Sigmoid colon (tissue), 7 donors: ENCODE data around the gene TPO. TPM values are rescaled to one million over a fixed set of nuclear protein-coding genes. Genes with fewer than 3 reads are reported as not detected.
A peak's percentile ranks its signal among the peaks of the same experiment; 100 is the strongest.
"Not testable (repeated sequence)": the region's sequence is repeated elsewhere in the genome, so short reads cannot be mapped to it uniquely, and the experiment has no call there.

Source experiments
- DNase-seq: peaks from one replicate; pipeline ENCODE4 v3.0.0-alpha.2; 2019
- H3K27ac ChIP-seq, 4 donors: fragments of 200-600 bp; sonication (generic); one replicate each; pipeline ENCODE4 v1.5.1; 2016 to 2019; ENCODE audit warnings: mild to moderate bottlenecking in 1 of 4
- H3K27me3 ChIP-seq, 3 donors: fragments of 200-600 bp; sonication (generic); one replicate each; pipeline ENCODE4 v1.5.1; 2019; ENCODE audit warnings: mild to moderate bottlenecking in 1 of 3
- H3K36me3 ChIP-seq, 4 donors: fragments of 200-600 bp; sonication (generic); one replicate each; pipeline ENCODE4 v1.5.1; 2016 to 2019
- H3K4me1 ChIP-seq, 4 donors: fragments of 200-600 bp; sonication (generic); one replicate each; pipeline ENCODE4 v1.5.1; 2017 to 2019
- H3K4me3 ChIP-seq, 4 donors: fragments of 200-600 bp; sonication (generic); one replicate each; pipeline ENCODE4 v1.5.1; 2017 to 2019; ENCODE audit warnings: mild to moderate bottlenecking in 2 of 4, moderate library complexity in 1 of 4
- H3K9me3 ChIP-seq, 4 donors: fragments of 200-600 bp in 3 of 4; sonication (generic) in 3 of 4; one replicate each; pipeline versions ENCODE4 v1.5.1 to v1.6.1; 2013 to 2019
- CTCF ChIP-seq, 4 experiments: fragments of 450-650 bp in 3 of 4; fragments of 200-600 bp in 1 of 4; IDR thresholded peaks; one replicate each; pipeline ENCODE4 v1.5.1; 2016 to 2019; ENCODE audit warnings: antibody characterized with exemption in 4 of 4, mild to moderate bottlenecking in 3 of 4, moderate library complexity in 2 of 4
- EP300 ChIP-seq, 4 donors: sonication (generic); formaldehyde crosslinking; IDR thresholded peaks; one replicate each; pipeline ENCODE4 v1.6.1; 2017; ENCODE audit warnings: antibody characterized with exemption in 4 of 4
- POLR2A ChIP-seq, 2 donors: fragments of 450-650 bp; IDR thresholded peaks; one replicate each; pipeline ENCODE4 v1.6.1; 2016; ENCODE audit warnings: antibody characterized with exemption in 2 of 2, mild to moderate bottlenecking in 2 of 2, moderate library complexity in 2 of 2
- POLR2AphosphoS5 ChIP-seq, 4 donors: sonication (generic); formaldehyde crosslinking; IDR thresholded peaks; one replicate each; pipeline ENCODE4 v1.6.1; 2017; ENCODE audit warnings: antibody characterized with exemption in 4 of 4
- WGBS, 2 donors: extraction: QIAGEN DNeasy Blood & Tissue Kit; methylation state at CpG; one replicate each; pipeline ENCODE4 v1.1.7; 2013; 5-methylcytosine and 5-hydroxymethylcytosine counted together
- intact Hi-C: fragments of 100-400 bp; cut with DNase I; formaldehyde crosslinking; loops from one replicate; pipeline ENCODE4 v1.15.1; 2023
- polyA plus RNA-seq, 3 donors: library from polyadenylated mRNA; stranded (reverse); fragments of 200-250 nt; gene quantifications; one replicate each; pipeline ENCODE4 v1.2.3, GENCODE V29; 2013
- total RNA-seq, 4 donors: library from RNA; depleted of rRNA; stranded (reverse); fragments of >200 nt; gene quantifications; one replicate each; pipeline ENCODE4 v1.1.0, GENCODE V29; 2016
- donor health status: healthy with polysubstance abuse.
- donor health status: Bipolar disorder and iron deficiency.
- donor health status: healthy.

TPO gene
- total and polyA plus RNA-seq, 7 donors: 0.60 to 18.8 (median 3.5) TPM

DNA sequence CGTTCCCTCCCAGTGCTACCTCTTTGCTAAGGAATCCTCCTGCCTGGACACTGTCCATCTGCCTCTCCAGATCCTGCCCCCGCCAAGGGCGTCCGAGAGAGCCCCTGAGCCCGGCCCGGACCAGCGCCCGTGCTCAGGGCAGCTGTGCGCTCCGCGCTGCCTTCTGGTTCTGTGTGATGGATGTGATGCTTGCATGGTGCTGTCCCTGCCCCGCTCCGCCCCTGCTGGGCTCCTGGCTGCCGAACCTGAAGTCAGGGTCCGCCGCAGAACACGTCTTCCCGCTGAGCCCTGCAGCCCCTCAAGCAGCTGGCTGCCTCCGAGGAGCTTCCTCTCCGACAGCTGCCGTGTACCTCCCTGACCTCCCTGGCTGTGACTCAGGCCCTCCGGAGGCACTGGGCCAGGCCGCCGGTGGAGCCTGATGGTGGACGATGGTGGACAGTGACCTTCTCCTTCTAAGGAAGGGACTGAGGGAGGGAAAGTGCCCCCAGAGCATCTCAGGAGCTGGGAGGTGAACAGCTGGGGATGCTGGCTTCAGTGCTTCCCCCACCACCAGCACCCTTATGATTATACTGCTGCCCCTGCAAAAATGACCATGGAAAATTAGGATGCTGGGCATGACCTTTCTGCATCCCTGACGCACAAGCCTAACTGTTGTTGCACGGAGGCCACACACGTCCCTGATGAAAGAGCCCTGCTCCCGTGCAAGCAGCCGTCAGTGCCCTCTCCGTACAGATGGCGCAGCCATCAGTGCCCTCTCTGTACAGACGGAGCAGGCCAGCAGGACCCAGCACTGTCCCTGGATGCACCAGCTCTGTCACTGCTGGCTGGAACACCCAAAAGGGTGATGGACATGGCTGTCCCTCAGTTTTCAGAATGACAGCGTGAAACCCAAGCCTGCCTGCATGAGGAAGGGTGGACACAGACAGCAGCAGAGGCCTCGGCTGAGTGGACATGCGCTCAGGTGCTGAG lies 99.3 kb downstream of the TPO start:
- 91 to 92% methylated on average over 36 of the region's 36 CpGs for WGBS, 2 donors
- H3K27me3 ChIP-seq: peaks cover 0 to 3% (median 0%) of the 10 kb centered on the region in 3 donors
- H3K4me1 ChIP-seq: no peaks in the 10 kb centered on the region
- no peak overlapping the region for H3K27ac ChIP-seq
- no peaks in the 10 kb centered on the region for H3K9me3 ChIP-seq
- intact Hi-C loops: no loop called here
- DNase-seq: peak; percentile 43
- TF ChIP-seq POLR2A (IDR thresholded peaks at IDR 0.05): no peak
- TF ChIP-seq POLR2AphosphoS5 (IDR thresholded peaks at IDR 0.05): no peak
- no peak for TF ChIP-seq EP300 (IDR thresholded peaks at IDR 0.05)
- TF ChIP-seq CTCF (IDR thresholded peaks at IDR 0.05): no peak
- H3K4me3 ChIP-seq: no peak overlapping the region
- no peaks in the 10 kb centered on the region for H3K36me3 ChIP-seq

GRCh38 chr2:1514391-1515072 lies 101.3 kb downstream of the TPO start:
- H3K4me1 ChIP-seq: no peaks in the 10 kb centered on the region
- H3K9me3 ChIP-seq: no peaks in the 10 kb centered on the region
- no peak for TF ChIP-seq EP300 (IDR thresholded peaks at IDR 0.05)
- TF ChIP-seq CTCF (IDR thresholded peaks at IDR 0.05): no peak
- no peak for TF ChIP-seq POLR2AphosphoS5 (IDR thresholded peaks at IDR 0.05)
- no peak for TF ChIP-seq POLR2A (IDR thresholded peaks at IDR 0.05)
- no peak overlapping the region for H3K4me3 ChIP-seq
- H3K36me3 ChIP-seq: no peaks in the 10 kb centered on the region
- 74 to 81% methylated on average over 18 of the region's 18 CpGs for WGBS, 2 donors
- no peak overlapping the region for H3K27ac ChIP-seq
- peaks cover 0 to 3% (median 0%) of the 10 kb centered on the region in 3 donors for H3K27me3 ChIP-seq
- intact Hi-C loops: no loop called here
- DNase-seq: peak; percentile 40

DNA sequence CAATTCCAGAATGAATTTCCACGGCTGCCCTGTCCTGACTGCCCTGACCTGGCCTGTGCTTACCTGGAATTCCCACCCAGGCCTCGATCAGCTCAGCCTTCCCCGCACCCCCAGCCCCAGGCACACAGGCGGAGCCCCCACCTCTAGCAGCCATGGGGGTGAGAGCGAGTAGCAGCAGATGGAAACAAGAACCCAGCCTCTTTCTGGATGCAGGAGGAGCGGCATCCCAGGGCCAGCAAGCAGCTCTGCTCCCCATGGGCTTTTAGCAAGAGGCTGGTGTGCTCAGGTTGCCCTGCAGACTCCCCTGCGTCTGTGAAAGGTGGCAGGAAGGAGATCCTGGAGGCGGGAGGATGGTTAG lies 101.8 kb downstream of the TPO start:
- 82% methylated on average over 8 of the region's 8 CpGs for WGBS, 2 donors
- no peaks in the 10 kb centered on the region for H3K4me1 ChIP-seq
- no peak for TF ChIP-seq EP300 (IDR thresholded peaks at IDR 0.05)
- DNase-seq: peak; percentile 53
- H3K9me3 ChIP-seq: no peaks in the 10 kb centered on the region
- no peak overlapping the region for H3K27ac ChIP-seq
- H3K27me3 ChIP-seq: peaks cover 0 to 3% (median 0%) of the 10 kb centered on the region in 3 donors
- intact Hi-C loops: no loop called here
- H3K36me3 ChIP-seq: no peaks in the 10 kb centered on the region
- no peak overlapping the region for H3K4me3 ChIP-seq

- WGBS, 2 donors: 84 to 85% methylated on average over 23 of the region's 23 CpGs
- peaks cover 0 to 3% (median 0%) of the 10 kb centered on the region in 3 donors for H3K27me3 ChIP-seq
- H3K4me1 ChIP-seq: no peaks in the 10 kb centered on the region
- DNase-seq: peak; percentile 43
- H3K36me3 ChIP-seq: no peaks in the 10 kb centered on the region
- H3K9me3 ChIP-seq: no peaks in the 10 kb centered on the region
- no peak overlapping the region for H3K27ac ChIP-seq
- no peak overlapping the region for H3K4me3 ChIP-seq
- intact Hi-C loops: no loop called here
- TF ChIP-seq POLR2AphosphoS5 (IDR thresholded peaks at IDR 0.05) (no peak), CTCF (IDR thresholded peaks at IDR 0.05) (no peak)
Observed at GRCh38 chr2:1515986-1516797, 102.9 kb downstream of the TPO start.

DNA sequence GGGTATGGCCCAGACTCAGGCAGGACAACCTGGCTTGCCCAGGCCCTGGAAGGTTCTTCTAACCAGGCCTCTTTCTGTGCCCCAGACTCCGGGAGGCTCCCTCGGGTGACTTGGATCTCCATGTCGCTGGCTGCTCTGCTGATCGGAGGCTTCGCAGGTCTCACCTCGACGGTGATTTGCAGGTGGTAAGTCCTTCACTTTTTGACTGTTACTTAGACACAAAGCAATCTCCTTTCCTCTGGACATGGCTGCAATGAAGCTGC lies 103.5 kb downstream of the TPO start:
- no peak for TF ChIP-seq EP300 (IDR thresholded peaks at IDR 0.05)
- no peak for TF ChIP-seq POLR2AphosphoS5 (IDR thresholded peaks at IDR 0.05)
- TF ChIP-seq CTCF (IDR thresholded peaks at IDR 0.05): no peak
- TF ChIP-seq POLR2A (IDR thresholded peaks at IDR 0.05): no peak
- Histone ChIP-seq H3K4me3 (no peak overlapping the region), H3K27ac (no peak overlapping the region), H3K36me3 (no peaks in the 10 kb centered on the region), H3K27me3 (peaks cover 0 to 3% (median 0%) of the 10 kb centered on the region in 3 donors), H3K4me1 (no peaks in the 10 kb centered on the region), H3K9me3 (no peaks in the 10 kb centered on the region)
- peak; percentile 48 for DNase-seq
- intact Hi-C loops: no loop called here
- 92 to 95% methylated on average over 7 of the region's 7 CpGs for WGBS, 2 donors

DNA sequence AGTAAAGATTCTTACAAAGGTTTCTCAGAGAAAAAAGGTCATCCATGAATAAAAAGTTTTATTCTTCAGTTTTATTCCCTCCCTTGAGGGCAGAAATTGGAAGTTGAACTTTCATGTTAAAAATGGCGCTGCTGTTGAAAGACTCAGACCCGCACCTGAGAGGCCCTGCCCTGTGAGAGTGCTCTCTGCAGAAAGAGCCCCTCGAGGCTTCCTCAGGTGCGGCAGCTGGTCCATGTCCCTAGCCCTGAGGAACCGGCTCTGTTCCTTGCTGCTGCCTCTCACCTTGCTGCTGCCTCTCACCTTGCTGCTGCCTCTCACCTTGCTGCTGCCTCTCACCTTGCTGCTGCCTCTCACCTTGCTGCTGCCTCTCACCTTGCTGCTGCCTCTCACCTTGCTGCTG lies 104.0 kb downstream of the TPO start:
- H3K4me3 ChIP-seq, intact Hi-C loops, H3K9me3 ChIP-seq, H3K36me3 ChIP-seq, H3K27ac ChIP-seq, H3K4me1 ChIP-seq, H3K27me3 ChIP-seq: not testable (repeated sequence)
- peak; percentile 8 for DNase-seq
- 85 to 86% methylated on average over 5 of the region's 5 CpGs for WGBS, 2 donors
